Left hindlimb (tissue), 1 donor: Measurements from ENCODE around the gene SETD4.
"Not testable (repeated sequence)": the region's sequence is repeated elsewhere in the genome, so short reads cannot be mapped to it uniquely, and the experiment has no call there.

Source experiments
- DNase-seq: peaks from one replicate; pipeline ENCODE4 v3.0.0-alpha.2; 2018

SETD4 gene, protein sequence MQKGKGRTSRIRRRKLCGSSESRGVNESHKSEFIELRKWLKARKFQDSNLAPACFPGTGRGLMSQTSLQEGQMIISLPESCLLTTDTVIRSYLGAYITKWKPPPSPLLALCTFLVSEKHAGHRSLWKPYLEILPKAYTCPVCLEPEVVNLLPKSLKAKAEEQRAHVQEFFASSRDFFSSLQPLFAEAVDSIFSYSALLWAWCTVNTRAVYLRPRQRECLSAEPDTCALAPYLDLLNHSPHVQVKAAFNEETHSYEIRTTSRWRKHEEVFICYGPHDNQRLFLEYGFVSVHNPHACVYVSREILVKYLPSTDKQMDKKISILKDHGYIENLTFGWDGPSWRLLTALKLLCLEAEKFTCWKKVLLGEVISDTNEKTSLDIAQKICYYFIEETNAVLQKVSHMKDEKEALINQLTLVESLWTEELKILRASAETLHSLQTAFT

DNA sequence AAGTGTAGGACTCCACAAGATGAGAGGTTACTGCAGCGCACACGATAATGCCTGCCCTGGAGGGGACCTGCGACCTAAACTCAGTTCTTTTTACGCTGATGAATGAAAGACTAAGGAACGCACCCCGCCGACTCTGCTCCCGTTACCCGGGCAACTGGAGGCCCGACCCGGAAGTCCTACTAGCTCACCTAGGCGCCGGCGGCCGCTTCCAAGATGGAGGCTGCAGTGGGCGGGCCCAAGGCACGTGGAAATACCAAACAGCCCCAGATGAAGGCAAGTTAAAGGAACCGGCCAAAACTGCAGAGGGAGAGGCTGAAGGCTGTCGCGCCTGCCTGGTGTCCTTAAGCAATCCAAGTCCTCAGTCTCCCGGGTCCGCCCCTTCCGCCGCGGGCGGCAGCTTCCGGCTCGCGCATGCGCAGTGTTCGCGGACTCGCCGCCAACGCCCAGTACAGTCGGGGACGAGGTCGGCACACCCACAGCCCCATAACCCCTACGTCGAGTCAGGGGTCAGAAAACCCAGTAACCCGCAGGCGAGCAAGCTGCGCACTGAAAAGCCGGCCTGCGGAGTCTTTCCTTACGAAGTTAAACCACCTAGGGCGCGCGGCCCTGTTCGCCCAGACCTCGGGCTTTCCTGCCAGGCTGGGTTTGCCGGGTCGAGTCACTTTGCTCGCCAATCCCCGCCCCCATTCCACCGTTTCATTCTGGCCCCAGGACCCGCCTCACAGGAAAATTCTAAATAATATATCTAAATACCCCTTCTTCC lies at the start of gene SETD4:
Gene SETD4, minus strand, starts transcription at position 368 of the 763 bp plus-strand sequence. CDS start 1,638 bp downstream, outside the sequence.
- peak; percentile 92 for DNase-seq

DNA sequence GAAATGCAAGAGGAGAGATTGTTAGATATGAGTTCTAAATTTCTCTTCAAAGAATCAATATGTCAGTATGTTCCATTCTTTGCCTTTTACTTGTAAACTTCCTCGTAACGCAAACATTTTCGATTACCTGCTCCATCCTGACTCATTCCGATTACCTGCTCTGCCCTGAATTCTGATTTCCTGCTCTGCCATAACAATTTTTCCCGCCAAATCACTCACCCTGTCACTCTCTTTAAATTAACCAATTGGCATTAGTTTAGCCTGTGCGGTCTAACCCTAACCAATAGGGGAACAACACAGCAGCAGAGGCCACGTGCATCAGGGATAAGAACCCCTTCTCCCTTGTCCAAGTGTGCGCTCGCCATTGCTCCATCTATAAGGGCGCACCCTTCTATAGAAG lies 49.5 kb upstream of the SETD4 start:
- no peak for DNase-seq

DNA sequence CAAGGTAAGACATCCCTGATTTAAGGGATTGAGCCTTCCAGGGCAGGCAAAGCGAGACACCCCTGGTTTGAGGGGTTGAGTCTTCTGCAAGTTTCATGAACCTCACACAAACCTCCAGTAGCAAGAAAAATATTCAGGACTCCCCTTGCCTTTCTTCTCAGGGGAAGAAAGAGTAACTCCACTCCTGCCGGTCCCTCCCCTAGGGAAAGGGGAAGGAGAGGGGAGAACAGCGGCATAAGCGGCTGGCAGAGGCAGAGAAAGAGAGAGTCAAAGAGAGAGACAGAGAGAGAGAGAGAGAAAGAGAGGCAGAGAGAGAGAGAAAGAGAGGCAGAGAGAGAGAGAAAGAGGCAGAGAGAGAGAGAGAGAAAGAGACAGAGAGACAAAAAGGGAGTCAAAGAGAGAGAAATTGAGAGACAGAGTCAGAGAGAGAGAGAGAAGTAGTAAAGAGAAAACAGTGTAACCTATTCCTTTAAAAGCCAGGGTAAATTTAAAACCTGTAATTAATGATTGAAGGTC lies 45.1 kb upstream of the SETD4 start:
- DNase-seq, result no peak

DNA sequence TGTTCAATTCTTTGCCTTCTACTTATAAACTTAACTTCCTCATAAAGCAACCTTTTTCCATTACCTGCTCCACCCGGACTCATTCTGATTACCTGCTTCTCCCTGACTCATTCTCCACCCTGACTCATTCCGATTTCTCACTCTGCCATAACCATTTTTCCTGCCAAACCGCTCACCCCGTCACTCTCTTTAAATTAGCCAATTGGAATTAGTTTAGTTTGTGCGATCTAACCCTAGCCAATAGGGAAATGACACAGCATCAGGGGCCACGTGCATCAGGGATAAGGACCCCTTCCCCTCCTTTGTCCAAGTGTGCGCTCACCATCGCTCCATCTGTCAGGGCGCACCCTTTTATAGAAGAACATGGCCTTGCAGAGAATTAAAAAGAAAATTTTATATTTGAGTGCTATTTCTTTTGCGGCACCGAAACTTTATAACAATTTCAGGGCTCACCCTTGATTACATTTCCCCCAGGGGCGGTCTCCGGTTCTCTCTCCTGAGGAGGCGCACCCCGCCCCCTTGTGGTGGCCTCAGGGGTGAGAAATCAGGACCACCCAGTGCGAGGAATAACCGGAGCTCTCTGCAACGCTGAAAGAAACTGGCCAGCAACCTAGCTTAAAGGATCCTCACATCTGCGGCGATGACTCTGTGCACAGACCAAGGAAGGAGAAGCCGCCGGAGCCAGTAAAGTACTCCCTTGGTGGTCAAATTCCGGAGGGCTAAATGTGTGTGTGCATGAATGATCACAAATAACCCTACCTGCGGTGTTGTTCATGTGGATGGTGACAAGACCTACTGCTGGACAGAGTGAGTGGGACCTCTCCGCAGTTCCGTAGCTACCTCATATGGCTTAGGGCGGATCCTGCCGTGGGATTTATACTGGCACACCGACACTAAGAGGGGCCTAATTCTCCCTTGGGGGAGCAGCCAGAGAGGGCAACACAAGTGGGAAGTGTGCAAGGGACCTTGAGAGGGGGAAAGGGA lies 44.3 kb upstream of the SETD4 start:
- peak; percentile 60 for DNase-seq

DNA sequence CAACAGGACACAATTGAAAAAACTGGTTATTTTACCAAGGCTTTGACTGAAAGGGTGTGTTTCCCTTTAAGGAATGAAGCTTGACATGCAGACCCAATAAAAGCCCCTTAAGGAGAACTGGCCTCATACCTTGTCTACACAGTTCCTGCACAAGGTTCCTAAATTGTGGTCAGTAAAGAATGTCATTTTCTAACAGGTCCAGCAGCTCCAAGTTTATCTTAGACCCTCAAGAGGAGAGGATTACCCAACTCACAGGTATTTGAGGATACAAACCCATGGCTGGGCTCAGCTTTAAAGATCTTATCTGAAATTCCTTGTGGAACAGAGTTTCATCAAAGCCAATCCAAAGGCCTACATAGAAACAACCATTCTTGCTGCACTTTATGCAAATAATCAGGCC lies 43.1 kb upstream of the SETD4 start:
- DNase-seq, result no peak

DNA sequence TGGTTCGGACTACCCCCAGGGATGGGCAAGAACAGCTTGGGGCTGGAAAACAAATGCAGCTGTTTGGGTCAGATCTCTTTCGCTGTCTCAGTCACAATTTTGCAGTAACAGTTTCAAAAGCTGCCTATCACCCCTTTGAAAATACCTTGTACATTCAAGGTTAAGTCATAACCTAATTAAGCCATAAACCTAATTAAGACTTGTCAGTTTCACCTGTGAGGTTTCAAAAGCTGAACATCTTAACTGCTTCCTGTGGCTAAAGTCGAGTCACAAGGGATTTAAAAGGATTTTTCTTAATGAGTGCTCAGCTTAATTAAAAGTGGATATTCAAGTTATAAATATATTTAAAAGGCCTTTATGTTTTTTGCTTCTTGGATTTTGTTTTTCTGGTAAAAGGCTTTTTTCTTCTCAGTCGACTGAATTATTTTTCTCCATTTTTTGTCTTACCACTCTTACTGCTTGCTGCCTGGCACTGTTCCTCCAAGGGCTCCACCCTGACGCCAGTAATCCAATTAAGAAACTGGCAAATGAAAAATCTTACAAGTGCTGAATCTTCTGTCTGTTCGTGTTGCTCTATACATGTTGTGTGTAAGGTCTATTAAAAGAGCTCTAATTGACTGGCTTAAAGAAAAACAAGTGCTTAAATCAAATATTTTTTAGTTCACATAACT lies 40.8 kb upstream of the SETD4 start:
- no peak for DNase-seq

DNA sequence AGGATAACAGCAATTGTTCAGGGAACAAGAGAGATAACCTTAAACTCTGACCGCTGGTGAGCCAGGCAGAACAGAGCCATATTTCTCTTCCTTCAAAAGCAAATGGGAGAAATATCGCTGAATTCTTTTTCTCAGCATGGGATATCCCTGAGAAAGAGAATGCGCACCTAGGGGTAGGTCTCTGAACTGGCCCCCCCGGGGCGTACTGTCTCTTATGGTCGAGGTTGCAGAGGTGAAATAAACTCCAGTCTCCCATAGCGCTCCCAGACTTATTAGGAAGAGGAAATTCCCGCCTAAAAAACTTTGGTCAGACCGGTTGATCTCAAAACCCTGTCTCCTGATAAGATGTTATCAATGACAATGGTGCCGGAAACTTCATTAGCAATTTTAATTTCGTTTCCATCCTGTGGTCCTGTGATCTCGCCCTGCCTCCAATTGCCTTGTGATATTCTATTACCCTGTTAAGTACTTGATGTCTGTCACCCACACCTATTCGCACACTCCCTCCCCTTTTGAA lies 39.4 kb upstream of the SETD4 start:
- not testable (repeated sequence) for DNase-seq

DNA sequence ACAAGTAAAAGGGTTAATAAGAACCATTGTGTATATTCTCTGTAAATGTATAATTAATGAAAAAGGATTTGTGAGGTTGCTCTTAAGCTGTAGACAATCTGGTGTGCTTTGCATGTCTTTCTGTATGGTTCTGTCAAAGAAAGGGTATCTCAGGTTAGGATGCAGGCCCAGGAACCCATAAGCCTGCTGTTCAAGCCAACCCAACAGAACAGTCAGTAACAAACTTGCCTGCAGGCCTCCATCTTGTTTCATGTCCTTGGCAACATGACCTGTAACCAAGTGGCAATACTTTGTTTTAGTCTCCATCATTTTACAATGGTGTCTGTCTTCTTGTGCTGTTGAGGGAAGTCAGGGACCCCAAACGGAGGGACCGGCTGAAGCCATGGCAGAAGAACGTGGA lies 38.7 kb upstream of the SETD4 start:
- no peak for DNase-seq

DNA sequence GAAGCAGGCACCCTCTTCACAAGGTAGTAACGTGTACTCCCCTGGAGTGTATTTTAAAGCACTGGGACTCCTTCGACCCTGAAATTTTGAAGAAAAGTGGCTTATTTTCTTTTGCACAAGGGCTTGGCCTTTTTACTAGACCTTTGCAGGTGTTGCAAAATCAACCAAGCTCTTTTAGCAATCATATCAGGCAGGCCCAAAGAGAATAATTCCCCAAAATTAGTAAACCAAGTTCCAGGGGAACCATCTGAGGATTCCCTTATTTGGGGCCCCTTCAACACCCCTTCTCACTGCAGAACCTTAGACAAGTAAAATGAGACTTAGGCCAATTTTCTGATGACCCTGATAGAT lies 37.8 kb upstream of the SETD4 start:
- DNase-seq, result no peak

DNA sequence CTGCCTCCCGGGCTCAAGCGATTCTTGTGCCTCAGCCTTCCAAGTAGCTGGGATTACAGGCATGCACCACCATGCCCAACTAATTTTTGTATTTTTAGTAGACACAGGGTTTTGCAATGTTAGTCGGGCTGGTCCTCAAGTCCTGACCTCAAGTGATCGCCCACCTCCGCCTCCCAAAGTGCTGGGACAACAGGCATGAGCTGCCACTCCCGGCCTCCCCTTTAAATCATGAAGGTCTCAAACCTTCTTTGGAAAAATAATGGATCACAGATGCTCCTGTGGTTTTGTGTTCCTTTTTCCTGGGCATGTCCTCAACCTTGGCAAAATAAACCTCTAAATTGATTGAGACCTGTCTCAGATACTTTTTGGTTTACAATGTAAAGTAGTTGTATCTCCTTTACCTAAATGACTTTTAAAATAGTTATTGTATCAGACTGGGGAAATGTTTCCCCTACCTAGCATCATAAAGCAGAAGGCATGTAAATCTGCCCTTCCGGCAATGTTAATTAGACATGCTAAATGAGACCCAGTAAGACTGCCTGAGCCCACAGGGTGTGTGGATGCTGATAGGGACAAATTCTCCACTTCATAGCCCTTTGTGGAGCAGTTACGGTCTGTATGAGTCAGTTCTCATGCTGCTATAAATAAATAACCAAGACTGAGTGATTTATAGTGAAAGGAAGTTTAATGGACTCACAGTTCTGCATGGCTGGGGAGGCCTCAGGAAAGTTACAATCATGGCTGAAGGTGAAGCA lies 37.3 kb upstream of the SETD4 start:
- DNase-seq, result no peak

DNA sequence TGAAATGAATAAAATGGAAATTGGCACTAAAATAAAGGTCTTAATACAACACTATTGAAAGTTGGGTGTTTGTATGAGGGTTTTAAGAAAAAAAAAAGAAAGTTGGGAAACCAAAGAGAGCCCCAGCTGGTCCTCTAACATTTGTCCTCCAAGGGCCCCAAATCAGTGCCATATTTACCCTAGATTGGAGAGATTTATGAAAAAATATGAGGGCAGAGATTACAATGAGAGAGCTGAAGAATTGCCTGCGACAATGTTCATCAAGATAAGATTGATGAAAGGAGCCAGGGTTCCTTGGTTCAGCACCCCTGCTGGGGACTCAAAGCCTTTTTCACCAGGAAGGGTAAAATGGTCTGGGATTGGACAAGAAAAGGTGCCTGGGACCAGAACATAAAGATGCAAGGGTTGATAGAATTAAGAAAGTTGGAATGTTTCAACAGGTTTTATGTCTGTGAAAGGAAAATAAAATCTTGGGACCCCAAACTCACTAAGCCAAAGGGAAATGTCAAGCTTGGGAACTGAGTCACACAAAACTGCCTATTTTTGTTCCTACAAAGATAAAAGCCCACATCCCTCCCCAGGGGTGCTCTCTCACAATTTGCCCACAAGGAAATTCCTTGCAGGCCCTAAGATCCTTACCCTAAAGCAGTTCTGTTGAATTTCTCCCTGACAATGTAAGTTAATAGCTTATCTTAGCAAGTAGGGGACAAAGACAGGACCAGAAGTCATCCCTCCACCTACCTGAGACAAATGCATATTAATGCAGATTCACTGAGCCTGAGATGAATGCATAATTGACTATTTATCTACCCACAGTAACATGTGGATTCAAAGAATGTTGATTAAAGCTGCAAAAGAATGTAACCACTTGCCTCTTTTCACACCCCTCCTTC lies 36.3 kb upstream of the SETD4 start:
- no peak for DNase-seq

DNA sequence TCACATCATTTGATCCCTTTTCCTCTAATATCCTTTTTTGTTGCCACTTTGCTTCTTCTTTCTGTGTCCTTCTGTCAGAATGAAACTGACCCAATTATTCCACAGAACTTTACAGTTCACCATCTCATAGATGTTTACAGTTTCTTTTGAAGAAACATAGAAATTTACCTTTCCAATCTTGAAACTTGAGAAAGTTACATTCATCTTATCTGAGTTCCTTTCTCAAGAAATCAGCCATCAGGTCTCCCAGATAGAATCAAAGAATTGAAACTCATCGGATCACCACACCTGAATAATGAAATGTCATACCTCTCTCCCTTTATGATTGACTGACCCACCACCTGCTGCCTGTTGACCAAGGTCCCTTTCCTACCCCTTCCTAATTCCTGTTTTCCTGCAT lies 33.2 kb upstream of the SETD4 start:
- DNase-seq, result no peak

DNA sequence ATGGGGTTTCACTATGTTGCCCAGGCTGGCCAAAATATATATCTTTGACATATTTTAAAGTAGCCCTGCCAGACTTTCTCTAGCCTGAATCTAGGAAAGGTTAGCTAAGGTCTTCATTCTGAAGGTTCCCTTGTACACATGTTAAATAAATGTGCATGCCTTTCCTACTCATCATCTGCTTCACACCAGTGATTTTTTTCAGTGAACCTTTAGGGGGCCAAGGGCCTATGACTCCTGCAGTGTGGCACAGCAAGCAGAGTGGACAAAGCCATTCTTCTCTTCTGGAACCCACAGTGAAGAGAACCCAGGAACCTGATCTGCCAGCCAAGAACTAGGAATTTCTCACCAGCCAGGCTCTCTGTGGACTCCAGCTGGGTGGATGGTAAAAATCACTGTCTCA lies 32.4 kb upstream of the SETD4 start:
- DNase-seq, result no peak

DNA sequence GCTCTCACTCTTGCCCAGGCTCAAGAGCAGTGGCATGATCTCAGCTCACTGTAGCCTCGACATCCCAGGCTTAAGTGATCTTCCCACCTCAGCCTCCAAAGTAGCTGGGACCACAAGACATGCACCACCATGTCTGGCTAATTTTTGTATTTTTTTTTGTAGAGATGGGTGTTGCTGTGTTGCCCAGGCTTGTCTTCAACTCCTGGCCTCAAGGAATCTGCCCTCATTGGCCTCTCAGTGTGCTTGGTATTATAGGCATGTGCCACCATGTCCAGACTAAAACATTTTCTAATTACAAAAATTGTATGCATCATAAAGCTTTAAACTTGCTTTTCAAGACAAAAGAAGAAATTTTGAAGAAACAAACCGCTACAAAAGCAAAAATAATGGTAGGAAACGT lies 29.6 kb upstream of the SETD4 start:
- DNase-seq, result no peak

DNA sequence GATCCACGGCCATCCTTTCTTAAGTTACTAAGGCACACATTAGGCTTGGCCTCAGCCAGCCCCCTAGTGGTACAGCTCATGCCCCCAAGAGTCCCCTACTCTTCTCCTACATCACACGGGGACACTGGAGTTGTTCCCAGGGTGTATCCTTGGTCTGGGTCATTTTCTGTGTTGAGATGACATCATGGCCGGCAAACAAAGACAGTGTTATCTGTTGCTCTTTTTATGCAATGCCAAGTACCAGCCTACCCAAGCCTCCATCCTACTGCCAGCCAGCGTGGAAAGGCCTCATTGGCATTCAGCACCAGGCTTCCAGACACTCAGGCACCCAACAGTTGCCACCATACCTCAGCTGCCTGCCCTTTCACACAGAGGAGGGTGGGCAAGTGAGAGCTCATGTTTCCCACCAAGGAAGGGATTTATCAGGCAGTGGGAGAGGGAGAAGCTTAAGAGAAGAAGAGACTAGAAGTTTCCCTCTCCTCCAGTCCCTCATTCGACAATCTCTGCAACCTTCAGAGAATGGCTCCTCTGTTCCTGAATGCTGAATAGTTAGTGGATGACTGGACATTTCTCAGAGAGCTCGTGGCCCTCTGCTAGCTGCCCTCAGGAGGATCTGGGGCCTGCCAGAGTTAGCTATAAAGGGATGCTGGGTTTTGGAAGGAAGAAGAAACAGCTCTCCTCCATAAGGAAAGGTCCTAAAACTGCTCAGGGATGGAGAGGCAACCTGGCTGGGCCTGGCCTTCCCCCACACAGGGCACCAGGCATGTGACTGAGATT lies 27.2 kb upstream of the SETD4 start:
- no peak for DNase-seq

DNA sequence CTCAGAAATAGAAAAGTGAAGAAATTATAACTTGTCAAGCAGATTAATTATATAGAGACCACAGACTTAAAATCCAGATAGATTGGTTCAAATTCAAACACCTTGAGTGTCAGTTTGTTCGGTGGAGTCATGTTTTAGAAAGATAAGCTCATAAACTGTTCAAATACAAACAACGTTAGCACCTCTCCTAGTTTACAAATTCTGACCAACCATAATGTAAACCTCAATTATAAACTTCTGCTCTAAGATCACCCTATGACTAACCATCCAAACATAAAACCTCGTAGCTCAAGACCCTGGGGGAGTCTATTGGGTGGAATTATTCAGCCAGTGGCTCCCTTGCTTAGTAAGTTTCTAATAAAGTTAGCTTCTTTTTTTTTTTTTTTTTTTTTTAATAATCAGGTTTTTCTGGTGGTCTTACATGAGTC lies 21.9 kb upstream of the SETD4 start:
- DNase-seq, result no peak

DNA sequence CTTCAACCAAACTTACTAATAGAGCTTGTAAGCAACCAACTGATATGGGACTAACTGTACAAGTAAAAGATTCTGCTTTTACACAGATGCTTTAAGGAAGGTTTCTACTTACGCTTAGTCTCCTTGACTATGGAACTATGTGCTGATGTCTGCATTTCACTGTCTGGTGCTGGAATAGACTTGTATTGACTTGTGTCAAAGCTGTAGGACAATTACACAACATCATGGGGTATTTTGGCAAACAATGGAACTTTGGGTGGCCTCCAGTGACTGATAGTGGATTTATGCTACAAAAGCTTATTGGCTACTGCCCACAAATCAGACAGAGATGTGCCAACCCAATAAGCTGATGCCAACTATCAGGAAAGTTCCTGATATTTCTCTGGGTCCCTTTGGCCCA lies 20.1 kb upstream of the SETD4 start:
- no peak for DNase-seq

DNA sequence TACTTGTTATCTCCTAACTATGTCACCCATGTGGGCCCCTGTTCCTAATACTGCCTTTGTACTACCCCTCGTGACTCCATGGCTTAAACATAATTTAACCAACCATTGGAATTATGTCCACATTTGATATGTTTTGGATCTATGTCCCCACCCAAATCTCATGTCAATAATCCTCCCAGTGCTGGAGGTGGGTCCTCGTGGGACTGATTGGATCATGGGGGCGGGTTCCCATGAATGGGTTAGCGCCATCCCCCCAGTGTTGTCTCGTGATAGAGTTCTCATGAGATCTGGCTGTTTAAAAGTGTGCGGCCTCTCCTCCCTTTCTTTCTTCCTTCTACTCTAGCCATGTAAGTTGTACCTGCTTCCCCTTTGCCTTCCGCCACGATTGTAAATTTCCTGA lies 19.3 kb upstream of the SETD4 start:
- no peak for DNase-seq

DNA sequence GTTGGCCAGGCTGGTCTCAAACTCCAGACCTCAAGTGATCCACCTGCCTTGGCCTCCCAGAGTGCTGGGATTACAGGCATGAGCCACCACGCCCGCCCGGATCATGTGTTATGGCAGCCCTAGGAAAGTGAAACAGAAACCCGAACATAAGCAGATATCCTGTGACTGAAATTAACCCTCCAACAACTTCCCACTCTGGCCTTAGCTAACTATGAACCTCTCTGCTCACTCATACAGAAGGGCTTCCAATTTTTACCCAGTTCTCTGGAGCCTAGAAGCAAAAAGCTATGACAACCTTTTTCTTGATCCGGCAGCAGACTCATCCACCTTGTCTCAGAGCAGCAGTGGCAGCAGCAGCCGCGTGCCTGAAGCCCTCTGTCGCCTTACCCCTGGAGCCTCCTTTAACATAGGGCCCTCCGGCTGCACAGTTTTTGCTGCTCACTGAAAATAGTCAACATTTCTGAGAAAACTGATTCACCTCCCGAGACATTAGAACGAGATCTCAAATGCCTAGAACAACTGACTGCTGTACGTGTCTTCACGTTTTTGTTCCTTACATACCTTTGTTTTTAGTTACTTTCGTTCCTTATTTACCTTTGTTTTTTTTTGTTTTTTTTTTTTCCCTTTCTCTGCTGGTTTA lies 18.8 kb upstream of the SETD4 start:
- DNase-seq, result no peak
